HG03571 (cell line): ENCODE measurements around the gene RAD50.
A peak's percentile ranks its signal among the peaks of the same experiment; 100 is the strongest.
"Not testable (repeated sequence)": the region's sequence is repeated elsewhere in the genome, so short reads cannot be mapped to it uniquely, and the experiment has no call there.

Experiments
- ATAC-seq: cut with Tn5 transposase; IDR thresholded peaks from one replicate; pipeline ENCODE4 v1.9.1; 2021; ENCODE audit not compliant: unreplicated experiment

The RAD50 gene

GRCh38 chr5:132628814-132629213 is 72.0 kb downstream of the RAD50 start:
- ATAC-seq, result no peak

- ATAC-seq, result peak; percentile 61
Measured at GRCh38 chr5:132629230-132629944, 72.6 kb downstream of the RAD50 start.

- ATAC-seq, result not testable (repeated sequence)
Measured at GRCh38 chr5:132633587-132633986, 76.8 kb downstream of the RAD50 start.

- ATAC-seq, result peak; percentile 46
Measured at GRCh38 chr5:132635873-132636272, 79.1 kb downstream of the RAD50 start.

GRCh38 chr5:132637241-132637640 is 80.5 kb downstream of the RAD50 start:
- ATAC-seq, result no peak

- peak; percentile 72 for ATAC-seq
Measured at GRCh38 chr5:132639706-132640130, 82.9 kb downstream of the RAD50 start.

GRCh38 chr5:132640613-132641012 is 83.8 kb downstream of the RAD50 start:
- ATAC-seq, result no peak

- ATAC-seq, result no peak
Measured at GRCh38 chr5:132641241-132641723, 84.5 kb downstream of the RAD50 start.

- no peak for ATAC-seq
Measured at GRCh38 chr5:132641841-132642240, 85.1 kb downstream of the RAD50 start.

GRCh38 chr5:132644177-132644576 is 87.4 kb downstream of the RAD50 start:
- ATAC-seq, result no peak

- no peak for ATAC-seq
Measured at GRCh38 chr5:132646583-132647266, 89.9 kb downstream of the RAD50 start.

- no peak for ATAC-seq
Measured at GRCh38 chr5:132647473-132647872, 90.7 kb downstream of the RAD50 start.

- ATAC-seq, result no peak
Measured at GRCh38 chr5:132648355-132648754, 91.6 kb downstream of the RAD50 start.

GRCh38 chr5:132651838-132652469 is 95.2 kb downstream of the RAD50 start:
- no peak for ATAC-seq

- ATAC-seq, result no peak
Measured at GRCh38 chr5:132653716-132654115, 96.9 kb downstream of the RAD50 start.

- no peak for ATAC-seq
Measured at GRCh38 chr5:132655821-132656773, 99.3 kb downstream of the RAD50 start.

GRCh38 chr5:132656774-132657355 is 100.1 kb downstream of the RAD50 start:
- no peak for ATAC-seq

GRCh38 chr5:132657676-132658380 is 101.1 kb downstream of the RAD50 start, which contains the start of gene IL13:
IL13 (plus strand) TSS chr5:132658173; CDS start chr5:132658187, 14 bp downstream.
- no peak for ATAC-seq
